Activated CD8-positive, alpha-beta memory T cell treated with anti-CD3 and anti-CD28 coated beads, Interleukin-2, amount 50 U/mL, for 24 hours (primary cell): Measurements from ENCODE around the gene POGLUT3.

Experiments used
- DNase-seq: peaks from one replicate; pipeline ENCODE4 v3.0.0-alpha.2; 2020; ENCODE audit errors: extremely low read depth

POGLUT3 gene

GRCh38 chr11:108498046-108498815 lies at the start of gene POGLUT3:
TSS of gene POGLUT3 (minus strand) at chr11:108498384. CDS start at chr11:108498366, 18 bp downstream.
- no peak for DNase-seq

DNA sequence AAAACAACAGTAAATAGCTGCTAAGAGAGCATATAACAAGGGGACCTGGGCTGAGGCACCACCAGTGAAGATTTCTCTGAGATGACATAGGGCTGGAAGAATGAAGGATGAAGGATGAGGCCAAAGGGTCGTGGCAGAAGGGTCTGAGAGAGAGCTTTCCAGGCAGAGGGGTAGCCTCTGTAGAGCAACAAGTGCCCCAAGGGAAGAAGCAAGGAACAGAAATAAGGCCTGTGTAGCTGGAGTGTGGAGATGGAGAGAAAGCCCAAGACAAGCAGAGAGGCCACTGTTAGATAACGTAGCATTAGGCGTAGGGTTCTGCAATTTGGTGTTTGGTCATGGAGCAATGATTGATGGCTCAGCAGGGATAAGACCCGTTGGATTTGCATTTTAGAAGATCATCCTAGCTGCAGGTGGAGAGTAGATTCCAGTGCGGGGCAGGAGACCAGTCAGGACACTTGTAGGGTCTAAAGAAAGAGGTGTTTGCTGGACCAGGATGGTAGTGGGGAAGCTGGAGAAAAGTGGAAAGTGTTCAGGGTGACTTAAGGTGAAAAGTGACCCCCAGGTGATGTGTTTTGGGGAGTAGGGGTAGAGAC lies 47.8 kb upstream of the POGLUT3 start:
- no peak for DNase-seq

DNA sequence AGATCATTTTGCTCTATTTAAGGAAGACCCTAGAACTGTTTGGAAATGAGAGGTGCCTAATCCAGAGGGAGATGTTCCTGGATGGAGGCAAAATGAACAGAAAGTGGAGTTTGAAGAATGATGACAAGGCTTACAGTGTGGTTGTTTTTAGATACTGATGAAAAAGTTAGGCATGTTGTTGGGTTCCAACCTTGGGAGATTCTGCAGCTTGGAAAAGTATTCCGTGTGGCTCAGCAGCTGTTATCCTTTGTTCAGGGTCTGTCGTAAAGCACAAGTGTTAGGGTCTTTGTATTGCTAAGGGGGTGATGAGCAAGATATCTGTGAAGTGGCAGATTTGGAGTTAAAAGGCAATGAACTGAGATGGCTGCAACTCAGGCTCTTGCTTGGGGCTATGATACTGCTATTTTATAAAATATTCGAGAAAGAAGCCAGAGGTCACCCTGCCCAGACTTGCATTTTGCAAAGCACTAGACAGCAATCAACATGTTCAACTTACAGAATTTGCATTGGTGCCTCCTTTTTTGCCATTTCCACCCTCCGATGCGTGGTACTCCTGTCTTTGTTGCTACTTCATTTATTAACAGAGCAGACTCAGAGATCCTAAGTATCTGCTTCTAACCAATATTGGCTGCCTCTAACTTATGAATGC lies 45.3 kb upstream of the POGLUT3 start:
- DNase-seq, result no peak

- DNase-seq, result no peak
Measured at GRCh38 chr11:108541531-108541930, 43.3 kb upstream of the POGLUT3 start.

DNA sequence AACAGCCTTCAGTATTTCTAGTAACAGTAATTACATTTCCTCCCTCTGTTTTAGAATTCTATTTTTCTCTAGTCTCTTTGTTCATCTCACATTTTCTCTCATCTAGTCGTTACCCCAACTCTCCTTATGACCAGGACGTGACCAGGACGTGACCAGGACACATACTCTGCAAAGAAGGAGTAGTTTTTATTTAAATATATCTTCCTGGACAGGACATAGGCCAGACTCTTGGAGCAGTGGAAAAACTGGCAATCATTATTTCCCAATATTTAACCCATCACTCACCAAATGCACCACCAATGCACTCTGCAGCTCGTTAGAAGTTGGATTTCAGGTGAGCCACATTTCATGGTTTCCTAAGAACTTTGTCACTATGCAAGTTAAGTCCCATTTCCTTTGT lies 40.3 kb upstream of the POGLUT3 start:
- no peak for DNase-seq

- DNase-seq, result no peak
Measured at GRCh38 chr11:108538022-108538424, 39.8 kb upstream of the POGLUT3 start.

DNA sequence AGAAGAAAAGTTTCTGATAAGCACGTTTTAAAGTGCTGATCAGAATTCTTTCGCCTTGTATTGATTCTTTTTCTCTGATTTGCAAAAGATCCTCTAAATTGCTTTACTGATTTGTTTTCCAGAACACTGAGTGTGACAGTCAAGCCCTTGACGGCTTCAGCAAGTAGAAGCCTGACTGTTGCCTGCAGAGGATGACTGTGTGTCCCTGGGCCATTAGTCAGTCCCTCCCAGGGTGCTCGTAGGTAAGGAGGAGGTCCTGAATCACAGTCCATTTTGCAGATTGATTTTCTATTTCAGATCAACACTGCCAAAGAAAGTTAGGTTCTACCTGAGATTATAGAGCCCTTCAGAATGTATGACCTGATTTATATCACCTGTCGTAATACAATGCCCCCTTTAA lies 38.6 kb upstream of the POGLUT3 start:
- no peak for DNase-seq

DNA sequence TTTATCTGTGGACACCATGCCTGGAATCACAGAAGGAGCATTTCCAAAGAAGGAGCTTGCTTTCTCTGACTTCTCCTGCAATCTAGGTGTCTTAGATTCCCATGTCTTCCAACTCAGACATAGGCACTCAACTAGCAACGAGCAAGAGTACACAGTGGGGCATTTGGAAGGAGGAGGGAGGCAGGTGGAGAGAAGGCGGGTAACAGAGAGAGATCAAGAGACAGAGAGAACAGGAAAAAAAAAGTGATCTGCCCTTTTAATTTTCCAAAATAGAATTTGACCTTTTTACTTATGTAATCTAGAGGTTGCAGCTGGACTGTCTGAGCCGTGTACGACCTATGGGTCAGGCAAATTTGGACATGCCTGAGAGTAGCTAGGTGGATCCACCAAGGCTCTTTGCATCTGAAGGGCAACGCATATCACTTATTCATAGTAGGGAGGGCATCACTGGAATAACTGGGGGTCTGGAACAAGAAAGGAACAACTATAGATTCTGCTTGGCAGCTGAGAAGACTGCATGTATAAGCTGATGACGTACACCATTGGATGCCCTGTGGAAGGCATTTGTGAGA lies 37.3 kb upstream of the POGLUT3 start:
- DNase-seq, result no peak

DNA sequence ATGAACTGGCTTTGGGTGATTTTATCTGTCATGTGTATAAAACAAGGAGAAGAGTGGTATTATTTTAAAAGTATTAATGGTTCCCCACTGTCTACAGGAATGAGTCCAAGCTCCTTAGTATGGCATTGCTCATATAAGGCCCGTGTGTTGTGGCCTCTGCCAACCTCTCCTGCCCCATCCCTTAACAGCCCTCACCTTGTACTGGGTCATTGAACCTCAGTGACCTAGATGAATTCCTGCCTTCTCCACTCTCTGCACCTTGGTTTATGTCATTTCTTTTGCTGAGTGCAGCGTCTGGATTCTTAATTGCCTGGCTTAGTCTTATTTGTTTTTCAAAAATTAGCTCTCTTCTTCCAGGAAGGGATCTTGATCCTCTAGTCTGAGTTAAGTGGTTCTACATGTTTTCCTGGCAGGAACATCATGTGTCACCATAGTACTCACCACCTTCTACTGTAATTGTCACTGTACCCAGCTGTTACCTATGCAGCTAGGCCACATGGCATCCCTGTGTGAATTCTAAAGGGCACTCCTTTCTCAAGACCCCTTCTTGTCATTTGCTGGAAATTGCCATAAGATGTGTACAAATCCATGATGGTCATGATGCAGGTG lies 36.2 kb upstream of the POGLUT3 start:
- DNase-seq, result no peak

- no peak for DNase-seq
Measured at GRCh38 chr11:108530426-108530825, 32.2 kb upstream of the POGLUT3 start.

DNA sequence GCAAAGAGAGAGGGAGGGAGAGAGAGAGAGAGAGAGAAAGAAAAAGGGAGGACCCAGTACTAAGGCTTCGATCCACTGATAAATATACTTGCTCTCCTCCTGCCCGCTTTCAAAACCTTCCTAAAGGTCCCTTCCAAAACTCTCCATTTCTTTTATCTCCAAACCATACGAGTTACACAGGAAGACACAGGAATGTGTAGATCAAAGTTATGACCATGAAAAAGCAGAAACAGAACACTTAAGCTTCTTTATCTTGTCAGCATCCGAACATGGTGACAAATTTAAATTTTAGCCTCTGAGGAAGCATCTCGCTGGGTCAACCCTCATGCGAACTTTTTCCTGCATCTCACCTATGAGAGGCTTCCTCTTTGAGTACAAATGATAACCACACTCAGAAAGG lies 29.2 kb upstream of the POGLUT3 start:
- DNase-seq, result no peak

DNA sequence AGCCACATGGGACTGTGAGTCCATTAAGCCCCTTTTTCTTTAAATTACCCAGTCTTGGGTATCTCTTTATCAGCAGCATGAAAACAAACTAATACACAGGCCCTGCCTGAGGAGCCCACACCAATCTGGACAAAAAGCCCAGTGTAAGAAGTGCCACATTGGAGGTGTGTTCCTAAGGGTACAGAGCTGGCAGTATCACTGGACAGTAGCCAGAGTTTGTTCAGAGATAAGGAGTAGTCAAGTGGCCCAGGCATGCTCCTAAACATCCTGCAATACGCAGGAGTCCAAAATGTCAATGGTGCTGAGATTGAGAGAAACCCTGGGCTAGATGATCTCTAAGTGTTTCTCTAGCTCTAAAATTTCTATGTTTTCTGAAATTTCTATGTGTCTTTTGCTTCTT lies 27.0 kb upstream of the POGLUT3 start:
- no peak for DNase-seq

- no peak for DNase-seq
Measured at GRCh38 chr11:108524422-108524821, 26.2 kb upstream of the POGLUT3 start.

DNA sequence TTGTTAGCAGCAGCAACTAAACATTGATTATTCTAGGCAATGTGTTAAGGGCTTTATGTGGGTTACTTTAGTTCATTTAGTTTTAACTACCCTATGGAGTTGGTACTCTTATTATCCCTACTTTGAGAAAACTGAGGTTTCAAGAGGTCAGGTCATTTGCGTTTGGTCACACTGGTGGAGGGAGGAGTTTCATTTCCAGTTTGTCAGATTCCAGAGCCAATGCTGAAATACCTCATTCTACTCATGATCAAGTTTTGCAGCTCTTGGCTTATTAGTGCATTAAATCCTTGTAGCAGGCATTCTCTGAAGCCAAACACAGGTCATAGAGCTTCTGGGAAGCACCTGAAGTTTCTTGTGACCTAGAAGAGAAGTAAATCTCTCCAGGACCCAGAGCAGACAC lies 24.1 kb upstream of the POGLUT3 start:
- DNase-seq, result no peak

GRCh38 chr11:108518581-108518980 lies 20.4 kb upstream of the POGLUT3 start:
- no peak for DNase-seq

DNA sequence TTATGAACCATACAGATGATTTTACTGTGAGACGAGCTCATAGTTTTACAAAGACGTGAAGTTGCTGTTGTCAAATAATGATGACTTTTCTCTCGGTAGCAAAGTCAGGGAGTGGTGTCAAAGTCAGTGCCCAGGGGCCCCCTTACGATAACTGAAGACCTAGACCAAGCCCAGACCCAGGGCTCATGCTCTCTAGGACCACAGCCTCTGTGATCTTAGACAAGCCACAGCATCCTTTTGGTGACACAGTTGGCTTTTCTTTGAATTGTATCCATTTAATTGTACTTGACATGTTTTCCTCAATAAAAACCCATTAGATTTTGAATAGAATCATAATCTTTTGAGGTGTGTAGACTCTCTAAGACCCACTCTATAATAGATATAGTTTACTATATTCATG lies 17.9 kb upstream of the POGLUT3 start:
- DNase-seq, result no peak

DNA sequence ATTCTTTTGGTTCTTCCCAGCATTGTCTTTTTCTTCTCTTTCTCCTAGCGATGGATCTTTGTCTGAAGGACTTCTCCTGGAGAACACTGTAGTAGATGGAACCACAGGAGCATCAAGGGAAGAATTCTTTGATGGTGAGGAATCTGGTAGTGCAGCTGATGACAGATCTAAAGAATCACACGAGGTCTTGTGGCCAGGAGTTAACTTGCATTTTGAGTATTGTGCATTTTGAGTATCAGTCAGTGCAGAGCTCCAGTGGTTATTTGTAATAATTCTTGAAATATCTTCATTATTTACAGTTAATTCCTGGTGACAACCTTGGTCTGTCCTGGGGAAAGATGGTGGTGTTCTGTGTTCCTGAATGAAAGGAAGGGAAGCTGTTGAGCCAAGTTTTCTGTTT lies 14.5 kb upstream of the POGLUT3 start:
- DNase-seq, result no peak

GRCh38 chr11:108511851-108512474 lies 13.8 kb upstream of the POGLUT3 start:
- DNase-seq, result no peak

DNA sequence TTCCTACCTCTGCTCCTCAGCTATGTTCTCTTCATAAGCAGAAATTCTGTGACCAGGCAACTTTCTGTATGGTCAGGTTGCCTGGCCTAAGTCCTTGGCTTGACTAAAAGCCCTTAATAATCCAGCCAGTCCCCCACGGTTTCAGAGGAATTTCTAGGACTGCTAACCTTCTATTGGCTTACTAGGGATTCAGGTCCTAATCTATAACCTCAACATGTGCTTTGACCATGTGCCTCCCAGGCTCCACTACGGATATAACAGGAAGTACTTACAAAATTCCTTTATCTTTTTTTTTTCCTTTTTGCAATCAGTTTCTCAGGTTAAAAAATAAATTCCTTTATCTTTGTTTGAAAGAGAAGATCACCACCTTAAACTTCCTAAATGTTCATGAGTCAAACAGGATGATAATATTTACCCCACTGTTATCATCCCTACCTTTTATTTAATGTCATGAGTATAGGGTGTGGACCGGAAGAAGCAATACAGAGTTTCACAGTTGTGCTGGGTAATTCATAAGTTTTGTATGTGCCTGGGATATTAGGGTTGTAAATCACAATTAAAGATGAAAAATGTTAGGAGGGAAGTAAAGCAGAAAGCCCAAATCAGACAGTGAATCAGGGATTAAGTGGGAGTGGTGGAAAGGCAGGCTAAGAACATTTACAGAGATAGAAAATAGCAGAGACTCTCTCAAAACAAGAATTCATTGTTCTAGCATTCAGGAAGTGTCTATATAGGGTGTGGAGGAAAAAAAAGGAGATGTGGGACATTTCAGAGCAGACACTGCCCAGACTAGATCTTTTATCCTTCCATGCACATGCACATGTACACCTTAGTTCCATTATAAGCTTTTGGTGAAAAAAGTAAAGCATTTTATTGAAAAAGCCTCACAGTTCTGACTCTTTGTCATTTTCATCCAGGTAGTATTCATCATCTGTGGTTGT lies 10.7 kb upstream of the POGLUT3 start:
- no peak for DNase-seq

DNA sequence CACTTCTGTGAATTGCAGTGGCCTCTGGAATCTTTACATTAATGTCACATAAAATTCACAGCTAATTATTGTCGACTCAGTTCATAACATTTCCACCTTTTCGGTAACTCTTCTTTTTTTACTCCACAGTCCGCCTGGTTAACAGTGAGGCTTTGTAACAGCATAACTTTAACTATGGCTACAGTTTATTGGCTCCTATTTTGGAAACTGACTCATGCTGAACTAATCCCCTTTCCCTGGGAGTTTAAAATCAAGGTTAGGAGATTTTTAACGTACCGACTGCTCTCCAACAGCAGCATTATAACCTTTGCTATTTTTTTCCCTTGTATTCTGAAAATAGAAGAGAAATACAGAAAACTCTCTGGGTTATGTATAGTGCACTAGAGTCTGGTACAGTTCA lies 3.2 kb upstream of the POGLUT3 start:
- no peak for DNase-seq

GRCh38 chr11:108500721-108501120 lies 2.5 kb upstream of the POGLUT3 start:
- no peak for DNase-seq
